Renal cortex interstitium (tissue), 11 donors: ENCODE results near the gene ALDH4A1. TPM values are rescaled to one million over a fixed set of nuclear protein-coding genes. Genes with fewer than 3 reads are reported as not detected.
A peak's percentile ranks its signal among the peaks of the same experiment; 100 is the strongest.

Source experiments
- DNase-seq, 11 donors: peaks; one replicate each; pipeline ENCODE4 v3.0.0-alpha.2; 2013; ENCODE audit warnings: low read depth in 9 of 11, low spot score in 4 of 11; ENCODE audit errors: extremely low read depth in 1 of 11
- polyA plus RNA-seq, 3 donors: library from polyadenylated mRNA; unstranded; fragments of 120-200 nt; gene quantifications; one replicate each; pipeline ENCODE4 v1.2.1, GENCODE V29; 2013; ENCODE audit not compliant: insufficient read length in 3 of 3

Gene ALDH4A1
- polyA plus RNA-seq, 3 donors = 53.6 to 78.8 (median 68.9) TPM

DNA sequence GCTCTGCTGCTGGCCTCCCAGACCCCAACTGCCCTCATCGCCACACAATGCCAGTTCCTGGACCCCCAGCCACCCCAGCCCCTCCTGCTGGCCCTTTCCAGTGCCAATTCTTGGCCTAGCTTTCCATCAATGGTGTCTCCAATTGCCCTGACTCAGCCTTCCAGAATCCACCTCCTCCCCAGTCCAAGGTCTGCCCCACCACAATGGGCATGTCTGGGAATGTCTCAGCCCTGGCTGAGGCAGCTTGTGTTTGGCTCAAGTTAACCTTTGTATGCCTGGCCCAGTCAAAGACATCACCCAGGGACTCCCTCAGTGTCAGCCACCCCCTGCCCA, 16.4 kb downstream of the ALDH4A1 start:
- no peak for DNase-seq

DNA sequence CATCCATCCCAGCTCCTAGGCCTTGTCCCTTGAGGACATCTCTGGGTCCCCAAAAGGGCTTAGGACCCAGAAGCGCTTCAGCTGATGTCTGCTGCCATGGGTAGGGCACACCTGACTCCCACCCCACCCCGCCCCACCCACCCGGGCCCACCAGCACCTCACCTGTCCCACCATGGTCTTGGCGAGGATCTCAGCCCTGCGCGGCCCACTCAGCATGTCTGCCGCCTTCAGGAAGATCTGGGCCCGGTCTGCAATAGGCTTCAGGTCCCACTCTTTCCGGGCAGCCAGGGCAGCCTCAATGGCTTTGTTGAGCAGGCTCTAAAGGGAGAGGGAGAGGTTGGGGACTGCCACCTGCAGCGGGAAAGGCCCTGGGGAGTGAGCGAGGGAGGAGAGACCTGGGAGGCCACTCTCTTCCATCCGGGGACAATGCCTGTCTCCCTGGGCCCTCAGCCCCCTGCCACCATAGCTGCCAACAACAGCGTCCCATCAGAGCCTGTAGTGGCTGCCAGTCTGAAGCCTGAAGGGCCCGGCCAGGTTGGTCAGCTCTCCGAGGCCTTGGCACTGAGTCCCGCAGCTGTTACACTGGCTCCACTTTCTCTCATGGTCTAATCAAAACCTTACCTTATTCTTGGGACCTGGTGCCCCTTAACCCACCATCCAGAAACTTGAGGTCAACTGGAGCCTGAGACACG, 16.9 kb downstream of the ALDH4A1 start:
- DNase-seq = no peak

DNA sequence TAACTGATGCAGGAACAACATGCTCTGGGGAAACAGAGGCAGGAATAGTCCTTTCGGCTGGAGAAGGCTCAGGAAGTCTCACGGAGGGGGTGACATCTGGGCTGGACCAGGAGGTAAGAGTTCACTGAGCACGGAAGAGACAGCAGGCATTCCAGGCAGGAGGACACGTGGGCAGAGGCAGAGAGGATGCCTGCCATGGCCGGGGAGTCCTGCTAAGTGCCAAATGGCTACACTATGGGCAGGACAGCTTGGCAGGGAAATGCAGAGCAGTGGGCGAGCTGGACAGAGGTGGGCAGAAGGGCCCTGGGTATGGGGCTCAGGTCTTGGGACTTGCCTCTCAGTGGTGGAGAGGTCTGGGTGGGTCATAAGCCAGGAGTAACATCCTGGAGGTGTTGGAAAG, 17.6 kb downstream of the ALDH4A1 start:
- no peak for DNase-seq

DNA sequence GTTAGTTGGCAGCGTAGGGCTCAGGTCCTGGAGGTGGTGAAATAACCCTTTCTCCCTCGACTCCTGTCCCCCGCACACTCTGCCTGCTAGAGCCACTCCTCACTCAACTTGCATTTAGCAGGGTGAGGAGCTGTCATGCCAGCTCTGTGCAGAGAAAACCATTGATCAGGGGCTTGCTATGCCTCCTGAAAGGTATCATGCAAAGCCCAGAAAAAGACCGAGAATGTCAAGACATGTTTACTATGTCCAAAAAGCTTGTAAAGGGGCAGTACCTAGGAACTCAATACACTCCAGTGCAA, 18.0 kb downstream of the ALDH4A1 start:
- no peak for DNase-seq

DNA sequence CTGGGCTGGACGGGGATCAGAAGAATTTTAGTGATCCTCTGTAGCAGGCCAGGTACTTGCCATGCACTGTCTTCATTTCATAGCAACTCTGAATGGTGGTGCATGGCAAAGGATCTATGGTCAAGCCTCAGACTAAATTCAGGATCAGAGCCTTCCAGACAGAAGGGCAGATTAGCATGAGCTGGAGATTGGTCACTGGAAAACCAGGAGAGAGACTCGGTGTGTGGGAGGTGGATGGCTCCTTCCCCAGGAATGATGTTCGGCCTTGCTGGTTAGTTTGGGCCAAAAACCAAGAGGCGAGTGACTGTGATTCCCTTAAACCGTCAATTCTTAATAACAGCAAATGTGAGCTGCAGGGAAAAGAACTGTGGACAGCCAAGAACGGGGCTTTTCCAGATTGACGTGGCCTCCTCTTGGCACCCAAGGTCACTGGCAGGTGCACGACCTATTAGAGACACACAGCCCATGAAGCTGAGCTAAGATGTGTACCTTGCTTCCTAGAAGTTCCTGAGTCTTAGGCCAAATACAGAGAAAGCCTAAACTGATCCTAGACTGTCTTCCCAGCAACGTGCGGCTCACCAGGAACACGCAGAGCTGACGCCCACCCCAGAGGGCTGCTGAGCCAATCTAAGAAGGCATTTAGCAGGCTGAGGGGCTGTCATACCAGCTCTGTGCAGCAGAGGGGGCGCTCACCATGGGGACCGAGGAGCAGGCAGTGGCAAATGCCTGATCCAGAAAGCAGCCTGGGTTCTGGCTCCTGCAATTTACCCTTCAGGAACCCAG, 18.5 kb downstream of the ALDH4A1 start:
- DNase-seq = peak in 3 of 11 donors; percentile 40 to 56 (median 49)

DNA sequence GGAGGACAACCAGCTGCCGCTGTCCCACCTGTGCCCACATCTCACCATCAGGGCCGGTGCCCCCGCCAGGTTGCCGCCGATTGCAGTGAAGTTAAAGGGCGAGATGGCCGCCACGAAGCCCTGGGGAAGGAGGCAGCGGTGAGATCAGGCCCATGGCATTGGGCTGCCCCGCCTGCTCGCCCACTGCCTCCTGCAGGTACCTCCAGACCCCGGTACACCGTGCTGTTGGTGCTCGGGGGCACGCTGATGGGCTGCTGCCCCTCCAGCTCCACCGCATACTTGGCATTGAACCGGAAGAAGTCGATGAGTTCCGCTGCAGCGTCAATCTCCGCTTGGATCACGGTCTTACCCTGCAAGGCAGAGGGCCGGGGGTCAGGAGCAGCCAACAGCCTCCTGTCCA, 19.3 kb downstream of the ALDH4A1 start:
- no peak for DNase-seq

DNA sequence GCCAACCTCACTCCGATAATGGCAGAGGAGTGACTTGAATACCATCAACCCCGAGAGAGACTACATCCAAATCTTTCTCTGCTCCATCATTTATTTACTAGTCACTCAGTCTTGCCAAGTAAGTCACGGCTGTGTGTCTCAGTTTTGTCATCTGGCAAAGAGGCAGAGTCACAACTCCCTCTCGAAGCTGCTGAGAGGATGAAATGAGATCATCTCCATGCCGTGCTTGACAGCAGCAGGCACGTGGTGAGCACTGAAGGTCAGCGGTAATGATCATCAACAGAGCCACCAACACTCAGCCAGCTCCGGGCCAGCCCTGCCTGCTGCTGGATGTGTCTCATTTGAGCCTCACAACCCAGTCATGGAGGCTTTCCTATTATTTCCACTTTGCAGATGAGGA, 19.9 kb downstream of the ALDH4A1 start:
- DNase-seq = no peak

DNA sequence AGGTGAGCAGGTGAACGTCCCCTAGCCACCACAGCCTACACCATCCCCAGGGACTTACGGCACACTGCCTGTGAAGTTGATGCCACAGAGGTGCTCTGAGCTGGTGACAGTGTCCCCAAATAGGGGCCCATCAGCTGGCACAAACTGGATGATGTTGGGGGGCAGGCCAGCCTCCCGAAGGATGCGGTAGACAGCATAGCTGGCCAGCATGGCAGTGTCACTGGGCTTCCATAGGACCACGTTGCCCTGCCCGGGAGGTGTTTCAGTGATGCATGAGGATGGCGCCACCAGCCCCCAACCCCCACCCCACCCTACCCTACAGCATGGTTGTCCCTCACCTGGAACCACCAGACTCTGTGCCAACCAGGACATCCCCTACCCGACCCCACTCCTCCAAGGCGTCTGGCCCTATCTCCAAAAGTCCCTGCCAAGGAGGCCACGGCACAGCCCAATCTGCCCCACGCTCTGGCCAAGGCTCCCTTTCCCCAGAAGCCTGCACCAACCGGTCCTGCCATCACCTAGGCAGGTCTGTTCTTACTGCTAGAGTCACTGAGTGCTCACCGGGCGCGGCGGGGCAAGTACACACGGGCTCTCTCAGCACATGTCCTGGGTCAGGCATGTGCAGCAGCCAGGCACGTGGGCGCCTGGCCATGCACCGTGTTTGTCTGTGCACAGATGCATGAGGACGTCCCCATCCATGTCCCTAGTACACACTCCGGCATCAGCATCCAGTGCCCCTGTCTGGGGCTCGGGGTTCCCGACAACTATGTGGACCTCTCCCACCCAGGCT, 20.5 kb downstream of the ALDH4A1 start:
- no peak for DNase-seq

DNA sequence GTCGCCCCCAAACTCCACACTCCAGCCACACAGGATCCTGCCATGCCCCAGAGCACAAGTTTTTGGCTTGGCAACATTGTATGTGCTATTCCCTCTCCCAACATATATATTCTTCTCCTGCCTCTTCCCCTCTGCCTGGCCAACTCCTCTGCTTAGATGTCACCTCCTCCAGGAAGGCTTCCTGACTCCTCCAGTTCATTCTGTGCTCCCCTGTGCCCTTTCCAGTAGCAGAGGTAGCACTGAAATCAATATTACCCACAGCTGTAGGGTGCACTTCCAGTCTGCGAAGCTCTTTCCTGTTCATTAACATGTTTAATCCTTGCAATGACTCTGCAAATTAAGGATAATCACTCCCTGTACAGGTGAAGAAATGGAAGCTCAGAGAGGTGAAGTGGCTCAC, 21.2 kb downstream of the ALDH4A1 start:
- DNase-seq = no peak

DNA sequence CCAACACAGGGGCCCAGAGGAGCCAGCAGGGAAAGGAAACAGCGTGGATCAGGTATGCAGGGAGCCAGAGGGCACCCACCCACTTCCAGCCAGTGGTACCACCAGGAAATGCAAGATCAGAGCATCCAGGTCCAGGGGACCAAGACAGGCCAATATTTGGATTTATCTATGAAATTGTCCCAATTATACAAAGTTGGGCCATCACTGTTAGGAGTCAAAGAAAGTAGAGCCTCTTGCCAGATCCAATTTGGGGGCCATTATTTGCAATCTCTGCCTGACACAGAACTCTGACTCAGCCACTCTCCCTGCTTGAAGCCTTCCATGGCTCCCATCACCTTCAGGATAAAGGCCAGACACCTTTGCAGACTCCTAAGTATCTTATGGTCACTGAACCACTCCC, 21.8 kb downstream of the ALDH4A1 start:
- DNase-seq = no peak

DNA sequence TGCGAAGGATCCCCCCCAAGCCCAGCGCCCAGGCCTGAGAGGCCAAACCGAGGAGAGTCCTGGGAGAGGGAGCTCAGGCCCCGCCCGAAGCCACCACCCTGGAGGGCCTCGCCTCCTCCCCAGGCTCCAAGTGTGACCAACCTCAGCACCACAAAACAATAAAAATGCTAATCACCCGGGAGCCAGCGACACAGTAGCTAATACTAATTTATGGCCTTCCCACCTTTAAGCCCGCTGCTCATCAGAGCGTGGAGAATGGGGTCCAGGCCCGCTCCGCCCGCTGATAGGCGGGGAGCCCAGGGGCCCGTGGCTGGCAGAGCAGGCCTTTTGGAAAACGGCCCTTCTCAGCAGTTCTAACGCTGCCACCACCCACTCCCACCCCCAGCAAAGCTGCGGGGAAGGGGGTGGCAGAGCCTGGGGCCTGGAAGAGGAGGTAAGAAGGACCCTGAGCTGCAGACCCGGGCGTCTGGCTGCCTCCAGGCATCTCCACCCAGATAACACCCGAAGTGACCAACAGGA, 22.5 kb downstream of the ALDH4A1 start:
- DNase-seq = peak in 6 of 11 donors; percentile 48 to 64 (median 56)

DNA sequence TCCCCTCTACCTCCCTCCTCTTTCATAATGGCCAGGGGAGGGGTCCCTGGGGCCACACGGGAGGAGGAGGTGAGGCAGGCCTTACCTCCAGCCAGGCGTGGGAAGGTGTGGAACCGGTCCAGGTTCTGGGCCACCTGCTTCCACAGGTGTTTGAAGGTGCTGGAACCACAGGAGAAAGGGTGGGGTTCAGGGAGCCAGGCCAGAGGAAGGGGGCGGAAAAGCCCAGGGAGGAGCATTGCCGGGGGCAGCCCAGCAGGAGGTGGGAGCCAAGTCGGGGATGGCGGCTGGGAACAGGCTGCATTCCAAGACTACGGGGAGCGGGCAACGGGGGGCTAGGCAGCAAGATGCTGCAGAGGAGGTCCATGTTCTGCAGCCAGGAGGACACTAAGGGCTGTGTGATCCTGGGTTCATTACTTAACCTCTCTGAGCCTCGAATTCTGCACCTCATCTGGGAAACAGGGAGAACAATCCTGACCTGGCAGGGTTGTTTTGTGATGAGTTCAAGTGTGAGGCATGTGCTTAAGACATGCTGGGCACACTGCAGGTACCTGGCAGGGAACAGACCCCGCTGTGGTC, 23.1 kb downstream of the ALDH4A1 start:
- no peak for DNase-seq

DNA sequence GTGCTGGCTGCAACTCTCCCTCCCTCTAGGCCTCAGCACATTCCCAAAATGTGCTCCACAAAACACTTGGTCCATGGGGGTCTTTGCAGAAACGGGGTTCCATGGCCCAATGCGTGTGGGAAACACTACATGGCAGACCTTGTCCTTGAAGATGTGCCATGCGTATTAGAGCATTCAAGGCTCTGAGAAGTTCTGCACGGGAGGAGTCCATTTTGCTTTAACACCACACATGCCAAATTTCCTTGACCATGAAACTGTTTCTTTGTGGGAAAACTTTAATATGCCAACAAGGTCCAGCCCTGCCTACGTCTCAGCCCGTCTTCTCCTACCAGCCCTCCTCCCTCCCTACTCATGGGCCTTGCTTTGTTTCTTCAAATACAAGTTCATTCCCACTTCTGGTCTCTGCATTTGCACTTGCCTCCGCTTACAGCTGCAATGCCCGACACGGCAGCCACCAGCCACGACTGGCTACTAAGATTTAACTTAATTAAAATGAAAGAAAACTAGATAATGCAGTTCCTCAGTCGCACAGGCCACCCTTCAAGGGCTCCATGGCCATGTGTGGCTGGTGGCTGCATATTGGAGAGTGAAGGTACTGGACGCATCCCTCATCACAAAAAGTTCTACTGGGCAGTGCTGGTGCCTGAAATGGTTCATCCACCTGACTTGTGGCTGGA, 23.7 kb downstream of the ALDH4A1 start:
- no peak for DNase-seq

DNA sequence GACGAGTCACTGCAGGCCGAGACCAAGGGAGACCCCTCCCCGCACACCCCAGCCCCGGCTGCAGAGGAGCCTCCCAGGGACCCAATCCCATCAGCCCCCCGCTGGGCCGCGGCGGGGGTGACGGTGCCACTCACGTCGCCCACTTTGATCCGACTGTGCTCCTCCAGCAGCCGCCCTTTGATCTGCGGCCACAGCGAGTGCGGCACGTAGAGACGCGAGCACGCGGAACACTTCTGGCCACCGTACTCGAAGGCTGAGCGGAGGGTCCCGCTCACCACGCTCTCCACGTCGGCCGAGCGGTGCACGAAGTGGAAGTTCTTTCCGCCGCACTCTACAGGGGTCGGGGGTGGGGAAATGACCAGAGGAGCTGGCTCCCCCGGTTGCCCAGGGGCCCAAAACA, 25.1 kb downstream of the ALDH4A1 start:
- no peak for DNase-seq

DNA sequence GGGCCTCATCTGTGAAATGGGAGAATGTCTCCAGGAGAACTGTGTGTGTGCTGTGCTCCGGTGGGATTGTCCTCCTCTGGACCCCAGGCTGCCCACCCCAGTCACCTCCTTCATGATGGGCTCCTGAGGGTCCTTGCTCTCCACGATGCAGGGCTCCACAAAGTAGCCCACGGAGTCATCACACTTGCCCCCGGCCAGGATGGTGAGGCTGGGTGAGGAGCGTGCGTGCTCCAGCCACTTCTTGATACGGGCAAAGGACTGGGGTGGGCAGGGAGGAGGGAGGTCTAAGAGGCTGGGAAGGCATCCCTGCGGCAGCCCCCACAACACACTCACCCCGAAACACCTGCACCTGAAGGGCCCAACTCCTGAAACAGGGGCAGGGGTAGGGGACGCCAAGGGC, 26.1 kb downstream of the ALDH4A1 start:
- DNase-seq = no peak

DNA sequence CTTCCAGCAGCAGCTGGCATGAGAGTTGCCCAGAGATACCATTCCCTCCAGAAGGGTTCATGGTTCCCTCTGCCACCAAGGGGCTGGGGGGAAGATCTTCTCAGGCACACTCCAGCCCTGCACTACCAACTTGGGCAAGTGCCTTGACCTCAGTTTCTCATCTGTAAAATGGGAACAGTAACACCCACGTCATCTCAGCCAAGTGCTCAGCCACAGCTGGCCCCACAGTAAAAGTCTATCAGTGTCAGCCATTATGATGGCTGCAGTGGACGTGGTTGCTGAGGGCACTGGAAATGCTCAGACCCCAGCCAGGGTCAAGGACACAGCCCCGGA, 26.6 kb downstream of the ALDH4A1 start:
- no peak for DNase-seq

DNA sequence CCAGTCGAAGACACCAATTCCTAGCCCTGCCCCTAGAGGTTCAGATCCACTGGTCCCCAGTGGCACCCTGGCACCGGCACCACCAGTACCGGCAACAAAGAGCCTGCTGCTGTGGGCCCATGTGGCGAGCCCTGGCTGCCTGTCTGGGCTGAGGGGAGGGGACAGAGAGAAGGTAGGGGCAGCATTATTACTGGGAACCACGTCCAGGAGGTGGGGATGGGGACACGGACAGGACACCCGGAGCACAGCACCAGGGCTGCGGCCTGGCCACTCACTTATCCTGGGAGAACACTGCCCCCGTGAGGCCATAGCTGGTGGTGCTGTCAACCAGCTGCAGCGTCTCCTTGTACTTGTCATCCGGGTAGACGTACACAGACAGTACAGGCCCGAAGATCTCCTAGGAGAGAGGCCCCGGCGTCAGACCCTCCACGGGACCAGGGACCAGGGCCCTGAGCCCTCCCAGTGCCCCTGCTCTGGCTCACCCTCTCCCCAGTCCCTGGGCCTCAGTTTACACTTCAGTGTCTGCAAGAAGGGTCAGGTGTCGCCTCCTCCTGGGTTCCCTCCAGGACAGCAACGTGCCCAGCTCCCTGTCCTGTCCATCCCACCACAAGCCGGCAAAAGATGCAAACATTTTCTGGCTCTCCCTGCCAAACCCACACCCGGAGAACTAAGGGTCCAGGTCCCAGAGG, 27.1 kb downstream of the ALDH4A1 start:
- peak; percentile 57 to 83 (median 77) for DNase-seq

DNA sequence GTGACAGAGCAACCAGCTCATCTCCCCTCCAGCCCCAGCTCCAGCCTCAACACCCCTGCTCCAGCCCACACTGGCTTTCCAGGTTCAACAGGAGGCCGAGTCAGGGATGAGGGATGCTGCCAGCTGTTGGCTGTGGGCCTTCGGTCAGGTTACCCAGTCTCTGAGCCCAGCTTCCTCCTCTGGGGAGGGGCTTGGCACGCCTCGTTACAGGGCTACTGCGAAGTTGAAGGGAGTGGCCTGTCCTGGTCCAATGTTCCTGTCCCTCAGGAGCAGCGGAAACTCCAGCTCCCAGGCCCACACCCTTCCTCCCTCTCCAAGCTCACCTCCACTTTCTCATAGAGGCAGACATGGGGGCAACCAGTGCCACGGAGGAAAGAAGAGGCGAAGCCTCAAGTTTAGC, 27.8 kb downstream of the ALDH4A1 start:
- DNase-seq = no peak

DNA sequence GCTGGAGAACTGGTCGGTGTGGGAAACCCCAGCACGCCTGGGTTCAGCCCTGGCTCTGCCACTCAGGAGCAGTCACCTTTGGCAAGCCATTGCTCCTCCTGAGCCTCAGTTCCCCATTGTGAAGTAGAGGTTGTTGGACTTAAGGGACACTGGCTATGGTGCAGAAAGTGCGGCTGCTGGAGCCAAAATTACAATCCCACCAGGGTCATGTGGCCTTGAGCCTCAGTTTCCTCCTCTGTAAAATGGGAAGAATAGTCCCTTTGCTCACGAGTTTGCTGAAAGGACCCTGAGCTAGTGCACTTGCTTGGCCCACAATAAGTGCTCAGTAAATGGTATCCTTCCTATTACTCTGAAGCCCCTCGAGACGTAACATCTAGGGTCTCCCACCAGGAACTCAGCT, 28.3 kb downstream of the ALDH4A1 start:
- DNase-seq = no peak
